K562 (cell line): Measurements from ENCODE around the gene TMEM120B. TPM values are rescaled to one million over a fixed set of nuclear protein-coding genes. Genes with fewer than 3 reads are reported as not detected.
A peak's percentile ranks its signal among the peaks of the same experiment; 100 is the strongest.

Experiments
- ATAC-seq: fragments of 200-7000 bp; cut with Tn5 transposase; 3 replicates; pipeline ENCODE4 v1.9.1; 2020; ENCODE audit warnings: moderate library complexity
- BruUV-seq: library from RNA; stranded (reverse); fragments of 400-500 nt; replicated peaks from 2 replicates; lab custom pipeline; 2021; lab: Mats Ljungman, UMichigan
- CTCF ChIA-PET: fragments of 300-600 bp; formaldehyde crosslinking; extraction: SDS; loops from one replicate; lab custom pipeline; 2021; ENCODE audit warnings: low intra/inter-chr PET ratio; lab: Yijun Ruan, JAX
- POLR2A ChIA-PET: fragments of 300-600, 350-650 bp; sonication (Branson Sonifier 250); formaldehyde crosslinking; extraction: SDS; loops from one replicate; lab custom pipeline; 2021; ENCODE audit warnings: antibody characterized with exemption, inconsistent platforms; lab: Yijun Ruan, JAX
- DNase-seq, 4 experiments: peaks; one replicate each; pipeline versions ENCODE4 v3.0.0 to v3.0.0-alpha.2; 2011 to 2018; ENCODE audit warnings: low spot score in 3 of 4, mixed read lengths in 3 of 4; ENCODE audit errors: extremely low read depth in 1 of 4
- FAIRE-seq: peaks from 2 replicates; lab custom pipeline; 2011; peaks lifted over from hg19 to GRCh38; lab: Jason Lieb, UNC
- H2AFZ ChIP-seq: 2 replicates; pipeline ENCODE4 v1.6.0; 2011; ENCODE audit warnings: low read depth, low read length, control low read depth, inconsistent platforms
- H3K27ac ChIP-seq: fragments of 200-600 bp; 3 replicates; pipeline ENCODE4 v1.8.0; 2011; ENCODE audit warnings: low read depth, mild to moderate bottlenecking, control low read depth, inconsistent platforms, low read length, moderate library complexity, mixed read lengths; ENCODE audit errors: extremely low read depth
- H3K27me3 ChIP-seq, 2 experiments: fragments of 300-600 bp in 1 of 2; 2 replicates in 1 of 2; 3 replicates in 1 of 2; pipeline versions ENCODE4 v1.6.0 to v1.8.0; 2011; ENCODE audit warnings: inconsistent platforms in 2 of 2, low read length in 2 of 2, mild to moderate bottlenecking in 1 of 2, mixed read lengths in 1 of 2, moderate library complexity in 1 of 2; ENCODE audit not compliant: control insufficient read depth in 2 of 2, insufficient read depth in 2 of 2
- H3K36me3 ChIP-seq: fragments of 300-600 bp; 3 replicates; pipeline ENCODE4 v1.8.0; 2011; ENCODE audit warnings: mild to moderate bottlenecking, low read length, inconsistent platforms; ENCODE audit not compliant: control insufficient read depth, insufficient read depth
- H3K4me1 ChIP-seq, 2 experiments: fragments of 200-600 bp in 1 of 2; replicated peaks in 1 of 2; 2 replicates in 1 of 2; 3 replicates in 1 of 2; pipeline versions ENCODE4 v1.5.1 to v1.8.0; 2011; ENCODE audit warnings: inconsistent platforms in 2 of 2, low read length in 2 of 2, mild to moderate bottlenecking in 1 of 2, mixed read lengths in 1 of 2, moderate library complexity in 1 of 2; ENCODE audit not compliant: control insufficient read depth in 2 of 2, insufficient read depth in 2 of 2
- H3K4me2 ChIP-seq: 2 replicates; pipeline ENCODE4 v1.6.1; 2011; ENCODE audit warnings: low read length, control low read depth, inconsistent platforms, mixed read lengths; ENCODE audit not compliant: insufficient read depth
- H3K4me3 ChIP-seq: fragments of 200-600 bp; sonication (generic), shearing (Covaris generic); 2 replicates; pipeline ENCODE4 v1.5.1; 2016; ENCODE audit warnings: control low read depth, inconsistent platforms
- H3K79me2 ChIP-seq: fragments of 200-600 bp; 3 replicates; pipeline ENCODE4 v1.8.0; 2011; ENCODE audit warnings: low read length, inconsistent platforms; ENCODE audit not compliant: control insufficient read depth, insufficient read depth
- H3K9ac ChIP-seq, 2 experiments: 2 replicates each; pipeline versions ENCODE4 v1.6.0 to v1.6.1; 2011; ENCODE audit warnings: low read depth in 2 of 2, low read length in 2 of 2, control low read depth in 1 of 2, inconsistent platforms in 1 of 2, mild to moderate bottlenecking in 1 of 2, mixed read lengths in 1 of 2; ENCODE audit not compliant: insufficient read depth in 1 of 2
- H3K9me1 ChIP-seq: one replicate; pipeline ENCODE4 v1.6.0; 2011; ENCODE audit warnings: inconsistent platforms, mild to moderate bottlenecking, low read length, moderate library complexity; ENCODE audit not compliant: control insufficient read depth, insufficient read depth
- H3K9me3 ChIP-seq: replicated peaks from 2 replicates; pipeline ENCODE4 v1.5.1; 2011; ENCODE audit warnings: low read depth, low read length, inconsistent platforms; ENCODE audit not compliant: control insufficient read depth, insufficient read depth
- H4K20me1 ChIP-seq: replicated peaks from 2 replicates; pipeline ENCODE4 v1.6.1; 2011; ENCODE audit warnings: low read length, inconsistent platforms, mixed read lengths; ENCODE audit not compliant: control insufficient read depth, insufficient read depth
- C11orf30 ChIP-seq: fragments of 450-650 bp; IDR thresholded peaks from 2 replicates; pipeline ENCODE4 v1.6.1; 2016; ENCODE audit warnings: low read depth, mild to moderate bottlenecking
- DIDO1 ChIP-seq: fragments of 450-650 bp; IDR thresholded peaks from 2 replicates; pipeline ENCODE4 v1.6.1; 2016; ENCODE audit warnings: low read depth, missing biosample characterization, missing genetic modification characterization
- HDAC6 ChIP-seq: IDR thresholded peaks from 2 replicates; pipeline ENCODE4 v1.6.1; 2012; ENCODE audit warnings: low read depth, mild to moderate bottlenecking, control low read depth, inconsistent platforms, low read length, moderate library complexity
- MAFF ChIP-seq: IDR thresholded peaks from 2 replicates; pipeline ENCODE4 v1.6.1; 2012; ENCODE audit warnings: low read length, improper control_type of control experiment
- MAFG ChIP-seq: fragments of 450-650 bp; conservative IDR thresholded peaks from 2 replicates; pipeline ENCODE4 v1.6.1; 2016; ENCODE audit warnings: missing genetic modification characterization, missing compliant biosample characterization
- MAFK ChIP-seq: IDR thresholded peaks from 2 replicates; pipeline ENCODE4 v1.6.1; 2011; ENCODE audit warnings: low read length, improper control_type of control experiment
- PHF21A ChIP-seq: fragments of 450-650 bp; IDR thresholded peaks from 2 replicates; pipeline ENCODE4 v1.6.1; 2017; ENCODE audit warnings: low read depth, borderline replicate concordance
- TOE1 ChIP-seq, 2 experiments: fragments of 450-650 bp in 1 of 2; sonication (generic) in 1 of 2; formaldehyde crosslinking in 1 of 2; IDR thresholded peaks; 2 replicates each; pipeline versions ENCODE4 v1.7.1 to v1.8.0; 2016 to 2022; ENCODE audit warnings: borderline replicate concordance in 2 of 2, mild to moderate bottlenecking in 2 of 2, antibody characterized with exemption in 1 of 2, inconsistent platforms in 1 of 2, low read depth in 1 of 2, missing genetic modification reagents in 1 of 2, moderate library complexity in 1 of 2
- ZNF316 ChIP-seq: fragments of 450-650 bp; IDR thresholded peaks from 2 replicates; pipeline ENCODE4 v1.6.1; 2016
- WGBS: fragments of 100-300 bp; shearing (Covaris generic); methylation state at CpG from one replicate; pipeline ENCODE4 v1.1.6; 2016; ENCODE audit warnings: low coverage, mixed read lengths; ENCODE audit not compliant: insufficient coverage; ENCODE audit errors: missing lambda C conversion rate; 5-methylcytosine and 5-hydroxymethylcytosine counted together
- in situ Hi-C: fragments of 300-500 bp; cut with MboI; formaldehyde crosslinking; loops from 4 replicates; pipeline ENCODE4 v1.15.0; 2018; ENCODE audit warnings: inconsistent platforms, mixed read lengths
- intact Hi-C: fragments of 100-400 bp; cut with micrococcal nuclease; formaldehyde crosslinking; loops from 2 replicates; pipeline ENCODE4 v1.14.2; 2022
- polyA plus RNA-seq, 8 experiments: library from polyadenylated mRNA; depleted of rRNA in 4 of 8; stranded (reverse) in 5 of 8; unstranded in 3 of 8; fragments of >200 nt; fragmentation: Nextera tagmentation in 2 of 8; fragmentation: Illumina TruSeq in 1 of 8; extraction: Ambion mirVana in 2 of 8; extraction: Trizol in 1 of 8; gene quantifications; 2 replicates each; pipeline versions ENCODE4 v1.2.1 to v1.2.3, GENCODE V29; 2011 to 2014; ENCODE audit warnings: inconsistent platforms in 1 of 8, missing spikeins in 1 of 8
- total RNA-seq, 7 experiments: library from RNA; depleted of rRNA in 6 of 7; stranded (reverse); fragments of >200 nt in 6 of 7; fragmentation: Illumina TruSeq in 2 of 7; extraction: Trizol in 2 of 7; gene quantifications; 2 replicates each; pipeline versions ENCODE4 v1.2.1 to v1.2.3, GENCODE V29; 2011 to 2021; ENCODE audit warnings: low replicate concordance in 1 of 7
- TF ChIP-seq, protein P1 (sequence below): fragments of 250-450 bp; sonication (Bioruptor Pico); IDR thresholded peaks from 2 replicates; pipeline ENCODE4 v1.8.0; 2022; ENCODE audit warnings: moderate library complexity, mild to moderate bottlenecking, inconsistent platforms
- TF ChIP-seq, protein P2 (sequence below), 2 experiments: IDR thresholded peaks; 2 replicates each; pipeline ENCODE4 v1.6.1; 2011; ENCODE audit warnings: borderline replicate concordance in 1 of 2, control low read depth in 1 of 2, low read depth in 1 of 2, low read length in 1 of 2, mild to moderate bottlenecking in 1 of 2, mixed read lengths in 1 of 2, moderate library complexity in 1 of 2; ENCODE audit not compliant: insufficient read depth in 1 of 2, insufficient read length in 1 of 2, poor library complexity in 1 of 2, severe bottlenecking in 1 of 2; ENCODE audit errors: extremely low read depth in 1 of 2

TMEM120B gene
- total and polyA plus RNA-seq, 9 of the 15 experiments (the other 6 are each of a cell fraction or from before 2014, with no cell fraction given) = 1.7 to 18.6 (median 7.4) TPM

DNA sequence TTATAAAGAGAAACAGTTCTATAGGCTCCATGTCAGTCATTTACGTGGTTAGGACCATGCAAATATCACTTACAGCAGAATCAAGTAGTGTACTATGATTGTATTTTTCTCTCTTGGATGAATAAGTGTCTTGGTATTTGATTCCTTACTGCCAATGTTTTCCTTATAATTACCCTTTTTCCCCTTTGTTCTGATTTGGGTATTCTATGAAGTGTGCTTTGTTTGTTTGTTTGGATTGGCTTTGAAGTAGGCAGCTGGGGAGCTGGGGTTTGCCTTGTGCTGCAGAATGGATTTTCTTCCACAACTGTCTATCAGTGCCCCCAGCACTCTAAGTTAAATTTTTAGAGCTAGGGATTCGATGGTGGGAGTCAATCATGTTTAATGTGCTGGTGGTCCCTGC lies 12.4 kb downstream of the TMEM120B start (continued):
- TF ChIP-seq, protein P1, sequence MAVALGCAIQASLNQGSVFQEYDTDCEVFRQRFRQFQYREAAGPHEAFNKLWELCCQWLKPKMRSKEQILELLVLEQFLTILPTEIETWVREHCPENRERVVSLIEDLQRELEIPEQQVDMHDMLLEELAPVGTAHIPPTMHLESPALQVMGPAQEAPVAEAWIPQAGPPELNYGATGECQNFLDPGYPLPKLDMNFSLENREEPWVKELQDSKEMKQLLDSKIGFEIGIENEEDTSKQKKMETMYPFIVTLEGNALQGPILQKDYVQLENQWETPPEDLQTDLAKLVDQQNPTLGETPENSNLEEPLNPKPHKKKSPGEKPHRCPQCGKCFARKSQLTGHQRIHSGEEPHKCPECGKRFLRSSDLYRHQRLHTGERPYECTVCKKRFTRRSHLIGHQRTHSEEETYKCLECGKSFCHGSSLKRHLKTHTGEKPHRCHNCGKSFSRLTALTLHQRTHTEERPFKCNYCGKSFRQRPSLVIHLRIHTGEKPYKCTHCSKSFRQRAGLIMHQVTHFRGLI (CRISPR knock-in tag) = no peak
- no peak for TF ChIP-seq PHF21A

DNA sequence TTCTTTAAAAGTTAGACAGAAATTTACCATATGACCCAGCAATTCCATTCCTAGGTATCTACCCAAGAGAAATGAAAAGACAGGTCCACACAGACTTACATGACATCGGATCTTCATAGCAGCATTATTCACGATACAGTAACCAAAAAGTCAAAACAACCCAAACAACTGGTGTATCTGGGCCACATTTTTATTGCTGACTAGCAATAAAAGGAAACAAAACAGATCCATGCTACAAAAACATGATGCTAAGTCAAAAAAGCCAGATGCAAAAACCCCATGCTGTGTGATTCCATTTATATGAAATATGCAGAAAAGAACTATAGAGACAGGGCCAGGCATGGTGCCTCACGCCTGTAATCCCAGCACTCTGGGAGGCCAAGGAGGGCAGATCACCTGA lies 12.9 kb downstream of the TMEM120B start:
- POLR2A ChIA-PET = no interaction called here
- TF ChIP-seq C11orf30 = peak; percentile 66; the same call in 1 of the 2 replicates
- TF ChIP-seq ZNF316 = peak; percentile 86
- no peak for TF ChIP-seq DIDO1 (tag)
- peak; percentile 17; the same call in 1 of the 2 replicates for TF ChIP-seq MAFK
- peak; percentile 55 for TF ChIP-seq MAFF
- TF ChIP-seq HDAC6 = no peak
- peak; percentile 50 for TF ChIP-seq MAFG (tag)
- TF ChIP-seq TOE1 (IDR thresholded peaks at IDR 0.05; ENCODE audit: borderline replicate concordance) = no peak
- no peak for TF ChIP-seq TOE1 (CRISPR knock-in tag; IDR thresholded peaks at IDR 0.05; ENCODE audit: borderline replicate concordance, low read depth)
- TF ChIP-seq, protein P2, sequence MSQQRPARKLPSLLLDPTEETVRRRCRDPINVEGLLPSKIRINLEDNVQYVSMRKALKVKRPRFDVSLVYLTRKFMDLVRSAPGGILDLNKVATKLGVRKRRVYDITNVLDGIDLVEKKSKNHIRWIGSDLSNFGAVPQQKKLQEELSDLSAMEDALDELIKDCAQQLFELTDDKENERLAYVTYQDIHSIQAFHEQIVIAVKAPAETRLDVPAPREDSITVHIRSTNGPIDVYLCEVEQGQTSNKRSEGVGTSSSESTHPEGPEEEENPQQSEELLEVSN (IDR thresholded peaks at IDR 0.05; ENCODE audit: borderline replicate concordance in 1 of 2, extremely low read depth in 1 of 2, insufficient read depth in 1 of 2, insufficient read length in 1 of 2, low read depth in 1 of 2, low read length in 1 of 2, poor library complexity in 1 of 2, severe bottlenecking in 1 of 2) = no peak

More for the DNA sequence above, 12.9 kb downstream of the TMEM120B start:
- Histone ChIP-seq H3K4me1 (no peaks in the 10 kb centered on the region; a peak in 2 of 5 replicates), H3K9ac (no peak overlapping the region), H3K9me3 (no peaks in the 10 kb centered on the region), H3K9me1 (no peaks in the 10 kb centered on the region), H3K79me2 (peaks cover 3% of the 10 kb centered on the region), H3K36me3 (peaks cover 29% of the 10 kb centered on the region), H3K4me3 (no peak overlapping the region), H2AFZ (no peak overlapping the region), H3K27me3 (no peaks in the 10 kb centered on the region), H3K27ac (no peak overlapping the region), H4K20me1 (no peaks in the 10 kb centered on the region), H3K4me2 (no peak overlapping the region)
- intact Hi-C loops (no loop called here), in situ Hi-C loops (no loop called here)
- BruUV-seq = TSS peak; percentile 24
- FAIRE-seq (no peak), ATAC-seq (no peak), DNase-seq (no peak)
- CTCF ChIA-PET = no interaction called here
- 83% methylated on average over 3 of the region's 3 CpGs for WGBS
